OCI-LY1 (cell line): ENCODE results near the gene PELO.

Experiments used
- EZH2 ChIP-seq: fragments of 200-600 bp; sonication (generic), shearing (Covaris generic); IDR thresholded peaks from 2 replicates; pipeline ENCODE4 v1.8.0; 2017; ENCODE audit warnings: borderline replicate concordance, mixed run types, mild to moderate bottlenecking, antibody characterized with exemption, low read length, moderate library complexity, mixed read lengths
- TF ChIP-seq, protein P1 (sequence below): fragments of 200-600 bp; sonication (generic), shearing (Covaris generic); IDR thresholded peaks from 2 replicates; pipeline ENCODE4 v1.5.1; 2017; ENCODE audit warnings: mild to moderate bottlenecking, antibody characterized with exemption, low read length, moderate library complexity, mixed read lengths

DNA sequence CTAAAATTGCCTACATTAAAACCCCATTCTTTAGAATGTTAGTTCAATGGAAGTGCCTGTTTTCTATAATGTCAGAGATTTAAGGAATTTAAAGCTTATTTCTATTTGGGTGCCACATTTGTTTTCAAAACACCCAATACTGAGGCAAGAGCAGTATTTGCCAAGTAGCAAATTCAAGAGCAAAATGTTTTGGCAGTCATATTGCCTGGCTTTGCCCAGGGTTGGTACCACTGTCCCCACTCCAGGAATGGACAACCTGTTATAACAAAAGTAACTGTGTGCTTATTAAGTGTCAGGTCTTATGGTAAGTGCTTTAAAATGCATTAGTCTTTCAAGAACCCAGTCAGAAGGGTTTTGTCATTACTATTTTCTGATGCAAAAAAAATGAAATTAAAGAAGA lies 19.3 kb downstream of the PELO start:
- TF ChIP-seq, protein P1, sequence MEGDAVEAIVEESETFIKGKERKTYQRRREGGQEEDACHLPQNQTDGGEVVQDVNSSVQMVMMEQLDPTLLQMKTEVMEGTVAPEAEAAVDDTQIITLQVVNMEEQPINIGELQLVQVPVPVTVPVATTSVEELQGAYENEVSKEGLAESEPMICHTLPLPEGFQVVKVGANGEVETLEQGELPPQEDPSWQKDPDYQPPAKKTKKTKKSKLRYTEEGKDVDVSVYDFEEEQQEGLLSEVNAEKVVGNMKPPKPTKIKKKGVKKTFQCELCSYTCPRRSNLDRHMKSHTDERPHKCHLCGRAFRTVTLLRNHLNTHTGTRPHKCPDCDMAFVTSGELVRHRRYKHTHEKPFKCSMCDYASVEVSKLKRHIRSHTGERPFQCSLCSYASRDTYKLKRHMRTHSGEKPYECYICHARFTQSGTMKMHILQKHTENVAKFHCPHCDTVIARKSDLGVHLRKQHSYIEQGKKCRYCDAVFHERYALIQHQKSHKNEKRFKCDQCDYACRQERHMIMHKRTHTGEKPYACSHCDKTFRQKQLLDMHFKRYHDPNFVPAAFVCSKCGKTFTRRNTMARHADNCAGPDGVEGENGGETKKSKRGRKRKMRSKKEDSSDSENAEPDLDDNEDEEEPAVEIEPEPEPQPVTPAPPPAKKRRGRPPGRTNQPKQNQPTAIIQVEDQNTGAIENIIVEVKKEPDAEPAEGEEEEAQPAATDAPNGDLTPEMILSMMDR: no peak
- TF ChIP-seq EZH2: no peak
